ENCODE measurements around the gene TOP1. TPM values are rescaled to one million over a fixed set of nuclear protein-coding genes. Genes with fewer than 3 reads are reported as not detected.

Gene TOP1
- polyA plus RNA-seq, 4 donors, result 109 to 129 (median 119) TPM

Other genes with a start within 250 kb of the TOP1 start
- 100 to 1,000 TPM; 122 to 150 (median 133) TPM for gene PLCG1, start 108.7 kb downstream of the TOP1 start, polyA plus RNA-seq (ENCODE audit: insufficient read length in 4 of 4)

Data from right renal pelvis (tissue), 4 donors.